ENCODE data around the gene SPINK4. TPM values are rescaled to one million over a fixed set of nuclear protein-coding genes. Genes with fewer than 3 reads are reported as not detected.

SPINK4 gene
- total RNA-seq, 1 donor from 2014 or later = not detected

DNA sequence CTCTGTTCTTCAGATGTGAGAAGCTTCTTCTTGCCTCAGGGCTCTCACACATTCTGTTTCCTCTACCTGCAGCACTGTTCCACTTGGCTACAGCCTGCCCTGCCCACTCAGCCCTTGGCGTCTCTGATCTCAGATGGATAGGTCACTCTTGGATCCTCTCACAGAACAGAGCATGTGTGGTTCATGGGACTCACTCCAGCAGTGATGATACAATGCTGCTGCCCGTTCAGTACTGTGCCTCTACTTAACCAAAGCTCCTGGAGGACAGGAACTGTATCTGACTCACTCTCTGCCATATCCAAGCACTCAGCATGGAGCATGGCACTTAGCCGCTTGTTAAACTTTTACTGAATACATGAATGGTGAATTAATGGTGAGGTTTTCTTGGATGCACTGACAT is 3.4 kb upstream of the SPINK4 start:
- no peaks in the 10 kb centered on the region for H4K20me1 ChIP-seq (ENCODE audit: low read depth)
- Mint-ChIP-seq H3K4me1 (peaks cover 6% of the 10 kb centered on the region), H3K27ac (peak overlapping the region; percentile 47), H3K4me3 (no peak overlapping the region), H3K36me3 (no peaks in the 10 kb centered on the region), H3K9me3 (no peaks in the 10 kb centered on the region), H3K27me3 (ENCODE audit: insufficient read depth, low read depth) (peaks cover 11% of the 10 kb centered on the region)
- H3K4me3 ChIP-seq = no peak overlapping the region
- H3K9ac ChIP-seq = no peak overlapping the region
- TF ChIP-seq EZH2 (IDR thresholded peaks at IDR 0.05) (no peak), CTCF (IDR thresholded peaks at IDR 0.05) (no peak), EZH2phosphoT487 (IDR thresholded peaks at IDR 0.05) (no peak)
- no peak for DNase-seq (ENCODE audit: low spot score)
- H3K27me3 ChIP-seq = peaks cover 18% of the 10 kb centered on the region
- H3K27ac ChIP-seq = no peak overlapping the region
- no peaks in the 10 kb centered on the region for H3K9me3 ChIP-seq (ENCODE audit: low read depth)
- no peaks in the 10 kb centered on the region for H3K36me3 ChIP-seq
- H2AFZ ChIP-seq (replicated peaks) = no peak overlapping the region
- H3K4me2 ChIP-seq = no peak overlapping the region
- H3F3A ChIP-seq (ENCODE audit: low read depth) = no peaks in the 10 kb centered on the region
- H3K4me1 ChIP-seq = no peaks in the 10 kb centered on the region
- H3K79me2 ChIP-seq (ENCODE audit: low read depth) = no peaks in the 10 kb centered on the region

DNA sequence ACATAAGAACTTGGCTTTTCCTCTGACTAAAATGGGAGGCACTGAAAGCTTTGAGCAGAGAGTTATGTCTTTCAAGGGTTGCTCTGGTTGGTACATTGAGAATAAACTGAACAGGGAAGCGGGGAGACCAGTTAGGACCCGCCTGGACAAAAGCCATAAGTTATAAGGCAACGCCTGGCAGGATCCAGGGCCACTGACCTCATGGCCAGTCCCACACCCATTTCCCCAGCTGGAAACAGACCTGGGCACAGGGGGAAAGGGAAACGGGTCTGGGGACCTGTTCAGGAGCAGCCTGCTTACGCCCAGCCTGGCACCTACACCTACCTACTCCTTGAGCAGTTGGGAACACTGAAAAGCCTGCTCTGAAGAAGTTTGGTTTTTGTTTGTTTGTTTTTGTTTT is 1.3 kb downstream of the SPINK4 start:
- Histone ChIP-seq H3K4me3 (no peak overlapping the region), H3K4me1 (no peaks in the 10 kb centered on the region), H3K27ac (no peak overlapping the region), H4K20me1 (ENCODE audit: low read depth) (no peaks in the 10 kb centered on the region), H3K36me3 (no peaks in the 10 kb centered on the region), H3K4me2 (no peak overlapping the region), H3K27me3 (peaks cover 5% of the 10 kb centered on the region), H2AFZ (replicated peaks) (no peak overlapping the region), H3K79me2 (ENCODE audit: low read depth) (no peaks in the 10 kb centered on the region), H3F3A (ENCODE audit: low read depth) (no peaks in the 10 kb centered on the region), H3K9ac (no peak overlapping the region), H3K9me3 (ENCODE audit: low read depth) (no peaks in the 10 kb centered on the region)
- Mint-ChIP-seq H3K27me3 (ENCODE audit: insufficient read depth, low read depth) (peaks cover 10% of the 10 kb centered on the region), H3K36me3 (no peaks in the 10 kb centered on the region), H3K9me3 (no peaks in the 10 kb centered on the region), H3K4me1 (peaks cover 6% of the 10 kb centered on the region), H3K27ac (peak overlapping the region; percentile 34), H3K4me3 (no peak overlapping the region)
- TF ChIP-seq EZH2 (IDR thresholded peaks at IDR 0.05) = no peak
- TF ChIP-seq EZH2phosphoT487 (IDR thresholded peaks at IDR 0.05) = no peak
- TF ChIP-seq CTCF (IDR thresholded peaks at IDR 0.05) = no peak
- no peak for DNase-seq (ENCODE audit: low spot score)

DNA sequence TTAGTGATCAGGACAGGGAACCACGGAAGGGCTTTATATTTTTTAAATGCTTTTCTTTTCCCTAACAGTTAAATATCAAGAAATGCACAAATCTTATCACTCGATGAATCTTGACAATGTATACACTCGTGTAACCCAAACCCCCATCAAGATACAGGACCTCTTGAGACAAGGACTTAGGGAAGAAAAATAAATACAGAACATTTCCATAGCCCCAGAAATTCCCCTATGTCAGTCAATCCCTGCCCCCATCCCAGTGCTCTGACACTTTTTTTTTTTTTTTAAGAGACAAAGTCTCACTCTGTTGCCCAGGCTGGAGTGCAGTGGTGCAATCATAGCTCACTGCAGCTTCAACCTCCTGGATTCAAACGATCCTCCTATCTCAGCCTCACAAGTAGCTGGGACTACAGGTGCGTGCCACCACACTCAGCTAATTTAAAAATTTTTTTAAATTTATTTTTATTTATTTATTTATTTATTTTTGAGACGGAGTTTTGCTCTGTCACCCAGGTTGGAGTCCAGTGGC is 2.7 kb downstream of the SPINK4 start:
- Mint-ChIP-seq H3K36me3 (peaks cover under 1% of the 10 kb centered on the region), H3K27ac (no peak overlapping the region), H3K4me3 (no peak overlapping the region), H3K4me1 (peaks cover 6% of the 10 kb centered on the region), H3K9me3 (no peaks in the 10 kb centered on the region), H3K27me3 (ENCODE audit: insufficient read depth, low read depth) (peaks cover 7% of the 10 kb centered on the region)
- Histone ChIP-seq H3K4me1 (no peaks in the 10 kb centered on the region), H2AFZ (replicated peaks) (no peak overlapping the region), H3K27me3 (no peaks in the 10 kb centered on the region), H3K27ac (no peak overlapping the region), H3K36me3 (no peaks in the 10 kb centered on the region), H3K9me3 (ENCODE audit: low read depth) (no peaks in the 10 kb centered on the region), H3K4me2 (no peak overlapping the region), H3K4me3 (no peak overlapping the region), H4K20me1 (ENCODE audit: low read depth) (no peaks in the 10 kb centered on the region), H3K9ac (no peak overlapping the region), H3F3A (ENCODE audit: low read depth) (no peaks in the 10 kb centered on the region), H3K79me2 (ENCODE audit: low read depth) (no peaks in the 10 kb centered on the region)
- TF ChIP-seq CTCF (IDR thresholded peaks at IDR 0.05) = no peak
- TF ChIP-seq EZH2phosphoT487 (IDR thresholded peaks at IDR 0.05) = no peak
- no peak for TF ChIP-seq EZH2 (IDR thresholded peaks at IDR 0.05)
- DNase-seq (ENCODE audit: low spot score) = no peak
